Measurements from ENCODE around the gene PRKD1.

DNA sequence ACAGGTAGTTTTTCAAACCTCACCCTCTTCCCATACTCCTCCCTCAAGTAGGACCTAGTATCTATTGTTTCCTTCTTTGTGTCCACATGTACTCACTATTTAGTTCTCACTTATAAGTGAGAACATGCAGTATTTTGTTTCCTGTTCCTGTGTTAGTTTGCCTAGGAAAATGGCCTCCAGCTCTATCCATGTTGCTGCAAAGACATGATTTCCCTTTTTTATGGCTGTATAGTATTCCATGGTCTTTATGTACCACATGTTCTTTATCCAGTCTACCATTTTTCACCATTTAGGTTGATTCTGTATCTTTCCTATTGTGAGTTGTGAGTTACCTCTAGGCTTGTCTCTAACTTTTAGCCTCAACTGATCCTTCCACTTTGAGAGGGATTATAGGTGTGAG, 310.7 kb downstream of the PRKD1 start:
- no peak for TF ChIP-seq ATF1 (CRISPR knock-in tag; IDR thresholded peaks at IDR 0.05)
- TF ChIP-seq RXRA (CRISPR knock-in tag; IDR thresholded peaks at IDR 0.05) = no peak
- TF ChIP-seq, protein P1, sequence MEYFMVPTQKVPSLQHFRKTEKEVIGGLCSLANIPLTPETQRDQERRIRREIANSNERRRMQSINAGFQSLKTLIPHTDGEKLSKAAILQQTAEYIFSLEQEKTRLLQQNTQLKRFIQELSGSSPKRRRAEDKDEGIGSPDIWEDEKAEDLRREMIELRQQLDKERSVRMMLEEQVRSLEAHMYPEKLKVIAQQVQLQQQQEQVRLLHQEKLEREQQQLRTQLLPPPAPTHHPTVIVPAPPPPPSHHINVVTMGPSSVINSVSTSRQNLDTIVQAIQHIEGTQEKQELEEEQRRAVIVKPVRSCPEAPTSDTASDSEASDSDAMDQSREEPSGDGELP (IDR thresholded peaks at IDR 0.05; ENCODE audit: borderline replicate concordance, low read depth) = no peak
- no peak for TF ChIP-seq ESRRA (CRISPR knock-in tag; IDR thresholded peaks at IDR 0.05; ENCODE audit: low read depth)
- TF ChIP-seq CREB1 (IDR thresholded peaks at IDR 0.05) = no peak
- no peak for TF ChIP-seq CREB1 (CRISPR knock-in tag; IDR thresholded peaks at IDR 0.05)
- TF ChIP-seq, protein P2, sequence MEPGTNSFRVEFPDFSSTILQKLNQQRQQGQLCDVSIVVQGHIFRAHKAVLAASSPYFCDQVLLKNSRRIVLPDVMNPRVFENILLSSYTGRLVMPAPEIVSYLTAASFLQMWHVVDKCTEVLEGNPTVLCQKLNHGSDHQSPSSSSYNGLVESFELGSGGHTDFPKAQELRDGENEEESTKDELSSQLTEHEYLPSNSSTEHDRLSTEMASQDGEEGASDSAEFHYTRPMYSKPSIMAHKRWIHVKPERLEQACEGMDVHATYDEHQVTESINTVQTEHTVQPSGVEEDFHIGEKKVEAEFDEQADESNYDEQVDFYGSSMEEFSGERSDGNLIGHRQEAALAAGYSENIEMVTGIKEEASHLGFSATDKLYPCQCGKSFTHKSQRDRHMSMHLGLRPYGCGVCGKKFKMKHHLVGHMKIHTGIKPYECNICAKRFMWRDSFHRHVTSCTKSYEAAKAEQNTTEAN (CRISPR knock-in tag; conservative IDR thresholded peaks at IDR 0.05) = no peak
- no peak for TF ChIP-seq FOSL2 (CRISPR knock-in tag; IDR thresholded peaks at IDR 0.05)

Measured in HepG2 (cell line).